ENCODE measurements around the gene APOA5.

DNA sequence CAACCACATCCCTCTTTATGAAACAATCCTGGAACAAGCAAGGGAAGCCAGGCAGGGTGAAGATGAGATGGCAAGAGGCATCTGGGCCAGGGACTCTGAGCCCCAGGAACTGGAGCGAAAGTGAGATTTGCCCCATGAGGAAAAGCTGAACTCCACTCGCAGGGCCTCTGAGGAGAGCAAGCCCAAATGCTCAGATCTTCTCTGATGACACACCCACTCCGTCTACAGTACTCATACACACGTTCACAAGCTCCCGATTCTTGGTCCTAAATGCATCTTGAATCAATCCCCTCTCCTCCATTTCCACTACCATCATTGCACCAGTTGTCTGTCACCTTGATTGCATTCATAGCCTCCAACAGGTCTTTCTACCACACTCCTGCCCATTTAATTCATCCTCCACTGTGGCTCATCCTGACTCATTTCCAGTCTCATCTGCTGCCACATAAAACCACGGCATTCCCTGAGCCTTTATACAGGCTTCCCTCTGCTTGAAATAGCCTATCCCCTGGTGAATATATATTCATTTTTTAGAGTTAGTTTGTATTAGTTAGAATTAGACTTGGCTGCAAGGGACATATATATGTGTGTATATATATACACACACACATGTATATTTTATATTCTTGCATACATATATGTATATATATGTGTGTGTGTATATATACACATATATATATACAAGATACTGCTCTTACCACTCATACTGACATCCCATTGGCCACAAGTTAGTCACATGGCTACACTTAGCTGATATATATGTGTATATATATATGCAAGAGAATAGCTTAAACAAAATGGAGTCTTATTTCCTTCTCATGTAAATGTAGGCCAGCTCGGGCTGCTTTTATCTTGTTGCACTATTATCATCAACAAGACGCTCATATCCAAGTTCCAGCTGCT, 1.4 kb upstream of the APOA5 start:
- TF ChIP-seq, protein P1, sequence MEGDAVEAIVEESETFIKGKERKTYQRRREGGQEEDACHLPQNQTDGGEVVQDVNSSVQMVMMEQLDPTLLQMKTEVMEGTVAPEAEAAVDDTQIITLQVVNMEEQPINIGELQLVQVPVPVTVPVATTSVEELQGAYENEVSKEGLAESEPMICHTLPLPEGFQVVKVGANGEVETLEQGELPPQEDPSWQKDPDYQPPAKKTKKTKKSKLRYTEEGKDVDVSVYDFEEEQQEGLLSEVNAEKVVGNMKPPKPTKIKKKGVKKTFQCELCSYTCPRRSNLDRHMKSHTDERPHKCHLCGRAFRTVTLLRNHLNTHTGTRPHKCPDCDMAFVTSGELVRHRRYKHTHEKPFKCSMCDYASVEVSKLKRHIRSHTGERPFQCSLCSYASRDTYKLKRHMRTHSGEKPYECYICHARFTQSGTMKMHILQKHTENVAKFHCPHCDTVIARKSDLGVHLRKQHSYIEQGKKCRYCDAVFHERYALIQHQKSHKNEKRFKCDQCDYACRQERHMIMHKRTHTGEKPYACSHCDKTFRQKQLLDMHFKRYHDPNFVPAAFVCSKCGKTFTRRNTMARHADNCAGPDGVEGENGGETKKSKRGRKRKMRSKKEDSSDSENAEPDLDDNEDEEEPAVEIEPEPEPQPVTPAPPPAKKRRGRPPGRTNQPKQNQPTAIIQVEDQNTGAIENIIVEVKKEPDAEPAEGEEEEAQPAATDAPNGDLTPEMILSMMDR (IDR thresholded peaks at IDR 0.05 in 4 of 5, conservative IDR thresholded peaks at IDR 0.05 in 1 of 5): no peak
- TF ChIP-seq POLR2A (IDR thresholded peaks at IDR 0.05): no peak
